Measurements from ENCODE around the gene CYP2A7.
"Not testable (repeated sequence)": the region's sequence is repeated elsewhere in the genome, so short reads cannot be mapped to it uniquely, and the experiment has no call there.

CYP2A7 gene, protein sequence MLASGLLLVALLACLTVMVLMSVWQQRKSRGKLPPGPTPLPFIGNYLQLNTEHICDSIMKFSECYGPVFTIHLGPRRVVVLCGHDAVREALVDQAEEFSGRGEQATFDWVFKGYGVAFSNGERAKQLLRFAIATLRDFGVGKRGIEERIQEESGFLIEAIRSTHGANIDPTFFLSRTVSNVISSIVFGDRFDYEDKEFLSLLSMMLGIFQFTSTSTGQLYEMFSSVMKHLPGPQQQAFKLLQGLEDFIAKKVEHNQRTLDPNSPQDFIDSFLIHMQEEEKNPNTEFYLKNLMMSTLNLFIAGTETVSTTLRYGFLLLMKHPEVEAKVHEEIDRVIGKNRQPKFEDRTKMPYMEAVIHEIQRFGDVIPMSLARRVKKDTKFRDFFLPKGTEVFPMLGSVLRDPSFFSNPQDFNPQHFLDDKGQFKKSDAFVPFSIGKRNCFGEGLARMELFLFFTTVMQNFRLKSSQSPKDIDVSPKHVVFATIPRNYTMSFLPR

DNA sequence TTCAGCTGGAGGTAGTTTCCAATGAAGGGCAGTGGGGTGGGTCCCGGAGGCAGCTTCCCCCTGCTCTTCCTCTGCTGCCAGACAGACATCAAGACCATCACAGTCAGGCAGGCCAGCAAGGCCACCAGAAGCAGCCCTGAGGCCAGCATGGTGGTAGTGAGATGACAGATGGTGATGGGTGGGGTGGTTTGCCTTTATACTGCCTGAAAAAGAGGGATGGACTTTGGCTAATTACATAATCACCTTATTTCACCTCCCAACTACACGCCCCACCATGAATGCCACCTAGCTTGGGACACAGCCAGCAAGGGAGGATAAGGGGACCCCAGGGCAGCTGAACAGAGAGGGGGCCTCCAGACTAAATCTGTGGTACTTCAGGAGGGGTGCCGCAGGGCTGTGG, at the start of gene CYP2A7:
CYP2A7 (minus strand) TSS at position 170 of the 400 bp plus-strand sequence; CDS start at position 149, 21 bp downstream.
- DNase-seq = not testable (repeated sequence)

DNA sequence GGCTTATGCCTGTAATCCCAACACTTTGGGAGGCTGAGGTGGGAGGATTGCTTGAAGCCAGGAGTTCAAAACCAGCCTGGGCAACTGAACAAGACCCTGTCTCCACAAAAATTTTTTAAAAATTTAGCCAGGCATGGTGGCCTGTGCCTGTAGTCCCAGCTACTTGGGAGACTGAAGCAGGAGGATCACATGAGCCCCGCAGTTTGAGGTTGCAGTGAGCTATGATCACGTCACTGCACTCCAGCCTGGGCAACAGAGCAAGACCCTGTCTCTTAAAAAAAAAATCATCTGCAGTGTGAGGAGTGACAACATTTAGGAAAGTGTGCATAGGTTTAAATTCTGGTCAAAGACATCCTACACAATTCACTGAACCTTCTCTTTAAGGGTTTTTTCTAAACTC, 48.8 kb upstream of the CYP2A7 start:
- DNase-seq = not testable (repeated sequence)

DNA sequence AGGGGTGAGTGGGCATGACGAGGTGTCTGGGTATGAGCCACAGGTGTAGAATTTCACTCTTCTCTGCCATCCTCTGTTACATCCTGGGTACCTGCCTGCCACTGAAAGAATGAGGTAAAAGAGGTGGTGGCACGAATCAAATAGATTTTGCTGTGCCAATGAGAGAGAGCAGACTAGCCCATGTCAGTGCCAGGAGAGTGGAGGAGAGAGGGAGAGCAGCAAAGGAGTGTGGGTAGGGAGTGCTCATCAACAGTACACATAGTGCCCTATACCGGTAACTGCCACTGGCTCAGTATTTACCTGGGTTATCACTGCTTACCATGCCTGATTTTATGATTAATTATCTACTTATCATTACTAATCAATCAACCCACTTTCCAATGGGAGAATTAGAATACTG, 47.9 kb upstream of the CYP2A7 start:
- DNase-seq = not testable (repeated sequence)

DNA sequence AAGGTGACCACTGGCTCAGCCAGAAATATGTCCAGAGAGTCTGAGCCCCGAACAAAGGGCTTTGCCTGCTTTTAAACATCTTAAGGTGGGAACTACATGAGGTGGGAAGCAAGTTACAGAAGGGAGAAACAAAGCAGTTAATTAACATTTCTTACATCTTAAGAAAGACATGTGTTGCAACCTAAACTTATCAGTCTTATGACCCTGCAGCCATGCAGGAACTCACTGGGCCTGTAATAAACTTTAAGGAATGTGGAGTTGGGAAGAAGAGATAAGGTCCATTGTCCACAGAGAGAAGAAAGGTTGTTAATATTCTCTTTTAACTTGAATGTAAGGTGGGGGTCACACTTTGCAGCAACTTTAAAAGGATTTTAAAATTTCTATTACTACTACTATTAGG, 46.8 kb upstream of the CYP2A7 start:
- no peak for DNase-seq

DNA sequence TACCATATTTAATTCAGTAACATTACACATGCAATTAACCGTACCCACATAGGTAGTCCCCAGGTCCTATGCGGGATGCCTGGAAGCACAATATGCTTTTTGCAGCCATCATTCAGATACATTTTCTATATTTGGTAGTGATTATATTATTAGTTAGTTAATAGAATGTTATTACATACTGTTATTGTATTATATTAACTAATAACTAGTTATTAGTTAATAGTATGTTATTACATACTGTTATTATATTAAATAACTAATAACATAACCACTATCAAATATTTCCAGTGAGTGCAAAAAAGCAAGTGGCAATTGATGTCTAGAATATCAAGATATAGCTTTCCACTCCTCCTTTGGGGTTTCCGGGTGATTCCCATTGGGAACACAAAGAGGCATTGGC, 45.5 kb upstream of the CYP2A7 start:
- no peak for DNase-seq

DNA sequence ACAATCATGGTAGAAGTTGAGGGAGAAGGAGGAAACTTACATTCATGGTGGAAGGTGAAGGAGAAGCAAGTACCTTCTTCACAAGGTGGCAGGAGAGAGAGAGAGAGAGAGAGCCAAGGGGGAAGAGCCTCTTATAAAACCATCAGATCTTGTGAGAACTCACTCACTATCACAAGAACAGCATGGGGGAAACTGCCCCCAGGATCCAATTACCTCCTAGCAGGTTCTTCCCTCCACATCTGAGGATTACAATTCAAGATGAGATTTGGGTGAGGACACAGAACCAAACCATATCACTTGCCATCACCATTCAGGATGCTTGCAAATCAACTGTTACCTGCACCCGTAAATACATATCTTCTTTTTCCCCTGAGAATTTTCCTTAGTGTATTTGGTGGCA, 44.2 kb upstream of the CYP2A7 start:
- DNase-seq = not testable (repeated sequence)

DNA sequence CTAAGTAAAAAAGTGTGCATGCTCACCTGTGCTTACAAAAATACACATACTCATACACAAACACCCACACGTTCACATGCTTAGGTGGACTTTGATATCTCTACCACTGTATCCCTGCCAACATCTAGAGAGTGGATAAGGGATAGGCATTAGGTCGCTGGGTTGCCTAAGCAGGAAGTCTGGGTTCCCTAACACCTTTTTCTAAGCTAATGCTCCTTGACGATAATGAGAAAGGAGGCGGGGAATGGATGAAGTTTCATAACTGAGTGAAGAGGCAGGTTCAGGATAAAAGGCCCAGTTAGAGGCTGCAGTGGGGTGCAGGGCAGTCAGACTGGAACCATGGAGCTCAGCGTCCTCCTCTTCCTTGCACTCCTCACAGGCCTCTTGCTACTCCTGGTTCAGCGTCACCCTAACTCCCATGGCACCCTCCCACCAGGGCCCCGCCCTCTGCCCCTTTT, 41.9 kb upstream of the CYP2A7 start:
- DNase-seq = no peak

DNA sequence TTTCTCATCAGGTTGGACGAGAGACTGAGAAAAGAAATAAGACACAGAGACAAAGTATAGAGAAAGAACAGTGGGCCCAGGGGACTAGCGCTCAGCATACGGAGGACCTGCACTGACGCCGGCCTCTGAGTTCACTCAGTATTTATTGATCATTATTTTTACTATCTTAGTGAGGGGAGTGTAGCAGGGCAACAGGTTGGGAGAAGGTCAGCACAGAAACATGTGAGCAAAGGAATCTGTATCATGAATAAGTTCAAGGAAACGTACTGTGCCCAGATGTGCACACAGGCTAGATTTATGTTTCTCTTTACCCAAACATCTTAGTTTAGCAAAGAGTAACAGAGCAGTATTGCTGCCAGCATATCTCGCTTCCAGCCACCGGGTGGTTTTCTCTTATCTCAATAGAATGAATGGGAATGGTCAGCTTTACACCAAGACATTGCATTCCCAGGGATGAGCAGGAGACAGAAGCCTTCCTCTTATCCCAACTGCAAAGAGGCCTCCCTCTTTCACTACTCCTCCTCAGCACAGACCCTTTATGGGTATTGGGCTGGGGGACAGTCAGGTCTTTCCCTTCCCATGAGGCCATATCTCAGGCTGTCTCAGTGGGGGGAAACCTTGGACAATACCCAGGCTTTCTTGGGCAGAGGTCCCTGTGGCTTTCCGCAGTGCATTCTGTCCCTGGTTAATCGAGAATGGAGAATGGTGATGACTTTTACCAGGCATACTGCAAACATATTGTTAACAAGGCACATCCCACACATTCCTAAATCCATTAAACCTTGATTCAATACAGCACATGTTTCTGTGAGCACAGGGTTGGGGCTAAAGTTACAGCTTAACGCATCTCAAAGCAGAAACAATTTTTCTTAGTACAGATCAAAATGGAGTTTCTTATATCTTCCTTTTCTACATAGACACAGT, 40.5 kb upstream of the CYP2A7 start:
- DNase-seq = not testable (repeated sequence)

DNA sequence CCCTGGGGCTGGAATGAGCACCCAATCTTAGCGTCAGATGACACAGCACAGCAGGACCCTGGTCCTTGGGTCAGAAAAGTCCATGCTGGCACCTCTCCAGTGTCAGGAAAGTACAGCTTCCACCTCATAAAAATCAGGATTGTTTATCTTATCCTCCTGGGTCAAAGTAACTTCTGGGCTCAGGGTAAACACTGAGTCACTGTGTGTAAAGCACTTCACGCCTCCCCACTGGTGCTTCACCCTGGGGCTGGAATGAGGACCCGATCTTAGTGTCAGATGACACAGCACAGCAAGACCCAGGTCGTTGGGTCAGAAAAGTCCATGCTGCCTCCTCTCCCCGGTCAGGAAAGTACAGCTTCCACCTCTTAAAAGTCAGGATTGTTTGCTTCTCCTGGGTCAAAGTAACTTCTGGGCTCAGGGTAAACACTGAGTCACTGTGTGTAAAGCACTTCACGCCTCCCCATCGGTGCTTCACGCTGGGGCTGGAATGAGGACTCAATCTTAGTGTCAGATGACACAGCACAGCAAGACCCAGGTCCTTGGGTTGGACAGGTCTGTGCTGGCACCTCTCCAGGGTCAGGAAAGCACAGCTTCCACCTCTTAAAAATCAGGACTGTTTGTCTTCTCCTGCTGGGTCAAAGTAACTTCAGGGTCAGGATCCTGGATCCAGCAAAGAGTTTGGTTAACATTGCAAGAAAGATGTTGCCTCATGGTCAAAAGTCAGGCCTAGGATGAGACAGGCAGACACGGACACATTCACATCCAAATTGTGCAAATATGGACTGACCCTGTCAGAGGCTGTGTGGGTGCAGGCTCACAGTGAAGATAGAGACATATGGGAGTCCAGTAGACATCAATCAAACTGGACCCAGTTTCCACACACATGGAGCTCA, 39.2 kb upstream of the CYP2A7 start:
- DNase-seq = no peak

DNA sequence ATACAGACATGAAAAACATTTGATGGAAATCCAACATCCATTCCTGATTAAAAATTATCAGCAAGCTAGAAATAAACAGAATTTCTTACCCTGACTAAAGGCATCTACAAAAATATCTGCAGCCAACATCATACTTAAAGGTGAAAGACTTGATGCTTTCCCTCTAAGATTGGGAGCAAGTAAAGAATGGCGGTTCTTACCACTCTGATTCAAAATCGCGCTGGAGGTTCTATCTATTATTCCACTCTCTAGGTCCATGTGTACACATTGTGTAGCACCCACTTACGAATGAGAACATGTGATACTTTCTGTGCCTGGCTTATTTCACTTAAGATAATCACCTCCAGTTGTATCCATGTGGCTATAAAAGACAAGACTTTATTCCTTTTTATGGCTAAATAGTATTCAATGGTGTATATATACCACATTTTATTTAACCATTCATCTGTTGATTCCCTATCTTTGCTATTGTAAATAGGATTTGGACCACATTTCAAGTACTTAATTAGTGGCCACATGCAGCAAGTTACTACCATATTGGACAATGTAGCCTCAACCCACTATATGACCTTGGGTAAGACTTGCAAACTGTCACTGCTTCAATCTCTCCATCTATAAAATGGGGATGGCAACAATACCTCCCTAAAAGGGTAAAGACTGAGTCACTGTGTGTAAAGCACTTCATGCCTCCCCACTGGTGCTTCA, 38.4 kb upstream of the CYP2A7 start:
- no peak for DNase-seq

DNA sequence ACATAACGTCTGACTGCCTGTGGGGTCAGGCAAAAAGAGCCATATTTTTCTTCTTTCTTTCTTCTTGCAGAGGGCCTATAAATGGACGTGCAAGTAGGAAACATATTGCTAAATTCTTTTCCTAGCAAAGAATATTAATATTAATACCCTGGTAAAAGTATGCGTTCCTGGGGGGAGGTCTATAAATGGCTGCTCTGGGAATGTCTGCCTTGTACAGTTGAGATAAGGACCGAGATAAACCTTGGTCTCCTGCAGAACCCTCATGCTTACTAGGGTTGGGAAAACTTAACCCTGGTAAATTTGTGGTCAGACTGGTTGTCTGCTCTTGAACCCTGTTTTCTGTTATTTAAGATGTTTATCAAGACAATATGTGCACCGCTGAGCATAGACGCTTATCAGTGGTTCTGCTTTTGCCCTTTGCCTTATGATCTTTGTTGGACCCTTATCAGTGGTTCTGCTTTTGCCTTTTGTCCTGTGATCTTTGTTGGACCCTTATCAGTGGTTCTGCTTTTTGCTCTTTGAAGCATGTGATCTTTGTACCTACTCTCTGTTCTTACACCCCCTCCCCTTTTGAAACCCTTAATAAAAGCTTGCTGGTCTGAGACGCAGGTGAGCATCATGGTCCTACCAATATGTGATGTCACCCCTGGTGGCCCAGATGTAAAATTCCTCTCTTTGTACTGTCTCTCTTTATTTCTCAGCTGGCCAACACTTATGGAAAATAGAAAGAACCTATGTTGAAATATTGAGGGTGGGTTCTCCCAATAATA, 37.7 kb upstream of the CYP2A7 start:
- not testable (repeated sequence) for DNase-seq

DNA sequence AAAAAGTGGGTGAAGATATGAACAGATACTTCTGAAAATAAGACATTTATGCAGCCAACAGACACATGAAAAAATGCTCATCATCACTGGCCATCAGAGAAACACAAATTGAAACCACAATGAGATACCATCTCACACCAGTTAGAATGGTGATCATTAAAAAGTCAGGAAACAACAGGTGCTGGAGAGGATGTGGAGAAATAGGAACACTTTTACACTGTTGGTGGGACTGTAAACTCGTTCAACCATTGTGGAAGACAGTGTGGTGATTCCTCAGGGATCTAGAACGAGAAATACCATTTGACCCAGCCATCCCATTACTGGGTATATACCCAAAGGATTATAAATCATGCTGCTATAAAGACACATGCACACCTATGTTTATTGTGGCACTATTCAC, 36.3 kb upstream of the CYP2A7 start:
- DNase-seq = not testable (repeated sequence)

DNA sequence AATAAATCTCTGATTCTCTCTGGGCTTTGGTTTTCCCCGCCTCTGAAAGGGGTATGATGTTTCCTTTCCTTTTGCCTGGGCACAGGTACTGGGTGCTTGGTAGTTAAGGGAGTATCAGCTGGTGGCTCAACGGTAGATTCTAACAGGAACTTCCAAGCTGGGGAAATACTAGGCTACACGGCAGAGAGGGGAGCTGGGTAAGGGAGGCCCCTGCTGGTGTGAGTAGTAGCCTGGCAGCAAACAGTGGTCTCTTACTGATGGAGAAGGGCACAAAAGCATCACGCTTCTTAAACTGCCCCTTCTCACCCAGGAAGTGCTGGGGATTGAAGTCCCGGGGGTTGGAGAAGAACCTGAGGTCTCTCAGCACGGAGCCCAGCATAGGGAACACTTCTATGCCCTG, 26.9 kb upstream of the CYP2A7 start:
- no peak for DNase-seq

DNA sequence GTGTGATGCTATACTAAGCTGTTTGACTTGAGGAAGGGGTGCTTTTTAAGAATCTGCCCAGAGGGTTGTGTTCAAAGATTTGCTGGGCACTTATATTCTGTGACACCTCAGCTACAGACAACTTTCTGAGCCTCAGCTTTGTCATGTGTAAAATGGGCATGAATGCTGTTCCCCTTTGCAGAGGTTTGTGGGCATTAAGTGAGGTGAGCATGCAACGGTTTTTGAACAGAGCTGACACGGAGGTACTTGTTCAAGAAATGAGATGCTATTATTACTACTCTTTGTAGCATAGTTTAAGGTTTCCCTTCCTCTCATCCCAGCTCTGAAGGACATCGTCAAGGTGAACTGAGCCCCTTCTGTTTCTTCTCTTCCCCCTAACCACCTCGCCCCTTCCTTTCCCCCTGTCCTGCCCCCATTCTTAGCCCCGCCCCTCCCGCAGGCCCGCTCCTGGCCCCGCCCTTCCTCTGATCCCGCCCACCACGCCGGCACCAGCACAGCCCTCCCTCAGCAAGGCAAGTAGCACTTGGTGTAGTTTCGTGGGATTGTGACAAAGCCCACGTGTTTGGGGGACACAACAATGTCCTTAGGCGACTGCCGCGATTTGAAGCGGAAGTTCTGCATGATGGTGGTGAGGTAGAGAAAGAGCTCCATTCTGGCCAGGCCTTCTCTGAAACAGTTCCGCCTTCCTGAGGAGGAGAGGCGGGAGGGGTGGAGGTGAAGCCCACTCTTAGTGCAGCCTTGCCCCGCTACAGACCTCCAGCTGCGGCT, 26.1 kb upstream of the CYP2A7 start:
- no peak for DNase-seq

DNA sequence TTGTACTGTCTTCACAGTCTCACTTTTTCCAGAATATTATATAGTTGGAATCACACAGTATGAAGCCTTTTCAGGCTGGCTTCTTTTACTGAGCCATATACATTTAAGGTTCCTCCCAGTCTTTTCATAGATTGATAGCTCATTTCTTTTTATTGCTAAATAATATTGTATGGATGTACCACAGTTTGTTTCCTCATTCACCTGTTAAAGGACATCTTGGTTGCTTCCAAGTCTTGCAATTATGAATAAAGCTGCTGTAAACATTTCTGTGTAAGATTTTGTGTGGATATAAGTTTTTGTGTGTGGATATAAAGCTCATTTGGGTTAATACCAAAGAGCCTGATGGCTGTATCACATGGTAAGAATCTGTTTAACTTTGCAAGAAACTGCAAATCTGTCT, 24.5 kb upstream of the CYP2A7 start:
- DNase-seq = no peak

DNA sequence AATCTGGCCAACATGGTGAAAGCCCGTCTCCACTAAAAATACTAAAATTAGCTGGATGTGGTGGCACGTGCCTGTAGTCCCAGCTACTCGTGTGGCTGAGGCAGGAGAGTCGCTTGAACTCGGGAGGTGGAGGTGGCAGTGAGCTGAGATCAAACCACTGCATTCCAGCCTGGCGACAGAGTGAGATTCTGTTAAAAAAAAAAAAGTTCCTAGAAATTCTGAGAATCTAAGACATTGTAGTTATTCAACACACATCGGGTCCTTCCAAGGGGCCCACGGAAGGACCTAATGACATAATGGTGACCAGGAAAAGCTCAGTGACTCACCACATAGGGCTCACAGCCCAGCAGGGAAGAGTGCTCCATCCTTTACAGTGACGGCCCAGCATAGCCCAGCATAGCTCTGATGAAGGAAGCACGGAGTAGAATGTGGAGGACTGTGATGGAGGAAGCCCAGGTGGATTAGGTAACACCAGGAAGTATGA, 22.7 kb upstream of the CYP2A7 start:
- DNase-seq = not testable (repeated sequence)

DNA sequence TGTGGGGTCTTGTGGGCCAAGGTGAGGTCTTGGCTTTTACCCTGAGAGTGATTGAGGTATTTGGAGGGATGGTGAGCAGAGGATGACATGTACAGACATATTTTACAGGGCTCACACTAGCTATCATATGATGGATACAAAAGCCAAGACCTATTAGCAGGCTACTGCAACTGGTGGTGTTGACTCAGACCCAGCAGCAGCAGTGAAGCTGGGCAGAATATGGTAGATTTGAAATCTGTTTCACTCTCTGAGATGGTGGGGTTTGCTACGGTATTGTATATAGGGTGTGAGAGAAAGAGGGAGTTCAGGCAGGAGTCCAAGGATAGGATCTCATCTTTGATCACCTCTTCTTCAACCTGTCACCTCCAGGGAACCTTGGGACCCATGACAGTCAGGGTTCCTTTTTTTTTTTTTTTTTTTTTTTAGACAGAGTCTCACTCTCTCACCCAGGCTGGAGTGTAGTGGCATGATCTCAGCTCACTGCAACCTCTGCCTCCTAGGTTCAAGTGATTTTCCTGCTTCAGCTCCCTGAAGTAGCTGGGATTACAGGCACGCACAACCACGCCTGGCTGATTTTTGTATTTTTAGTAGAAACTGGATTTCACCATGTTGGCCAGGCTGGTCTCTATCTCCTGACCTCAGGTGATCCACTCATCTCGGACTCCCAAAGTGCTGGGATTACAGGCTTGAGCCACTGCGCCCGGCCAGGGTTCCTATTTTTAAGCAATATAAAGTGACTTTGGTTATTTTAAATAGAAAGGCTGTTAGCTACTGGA, 20.1 kb upstream of the CYP2A7 start:
- DNase-seq = not testable (repeated sequence)

DNA sequence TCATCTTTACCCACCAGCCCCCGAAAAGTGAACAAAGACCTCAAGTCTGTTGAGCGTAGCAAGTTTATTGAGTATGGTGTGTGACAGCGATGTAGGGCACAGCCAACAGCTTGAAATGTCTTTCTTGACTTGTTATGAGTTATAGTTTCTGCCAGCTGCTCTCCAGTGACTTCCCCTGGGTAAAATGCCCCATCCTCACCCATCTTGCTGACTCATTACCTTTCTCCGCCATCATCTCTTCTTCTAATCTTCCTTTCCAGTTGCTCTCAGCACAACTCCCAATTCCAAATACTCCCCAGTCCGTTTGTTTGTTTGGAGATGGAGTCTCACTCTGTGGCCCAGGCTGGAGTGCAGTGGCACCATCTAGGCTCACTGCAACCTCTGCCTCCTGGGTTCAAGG, 18.5 kb upstream of the CYP2A7 start:
- not testable (repeated sequence) for DNase-seq

DNA sequence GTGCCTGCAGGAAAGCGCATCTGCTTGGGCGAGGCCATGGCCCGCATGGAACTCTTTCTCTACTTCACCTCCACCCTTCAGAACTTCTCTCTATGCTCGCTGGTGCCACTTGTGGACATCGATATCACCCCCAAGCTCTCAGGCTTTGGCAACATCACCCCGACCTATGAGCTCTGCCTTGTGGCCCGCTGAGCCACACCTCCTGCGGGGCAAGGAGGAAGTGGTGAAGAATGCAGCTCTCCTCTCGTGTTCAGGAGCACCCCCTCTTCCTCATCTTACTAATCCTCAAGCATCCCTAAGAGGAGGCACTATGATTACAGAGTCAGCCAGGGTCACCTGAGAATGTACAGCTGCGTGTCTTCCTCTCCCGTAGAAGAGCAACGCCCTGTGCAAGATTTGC, 17.9 kb upstream of the CYP2A7 start:
- not testable (repeated sequence) for DNase-seq

Measured in NCI-H446 treated with DMSO at 0.1 percent for 48 hours (cell line).